ENCODE results near the gene TMEM119.

DNA sequence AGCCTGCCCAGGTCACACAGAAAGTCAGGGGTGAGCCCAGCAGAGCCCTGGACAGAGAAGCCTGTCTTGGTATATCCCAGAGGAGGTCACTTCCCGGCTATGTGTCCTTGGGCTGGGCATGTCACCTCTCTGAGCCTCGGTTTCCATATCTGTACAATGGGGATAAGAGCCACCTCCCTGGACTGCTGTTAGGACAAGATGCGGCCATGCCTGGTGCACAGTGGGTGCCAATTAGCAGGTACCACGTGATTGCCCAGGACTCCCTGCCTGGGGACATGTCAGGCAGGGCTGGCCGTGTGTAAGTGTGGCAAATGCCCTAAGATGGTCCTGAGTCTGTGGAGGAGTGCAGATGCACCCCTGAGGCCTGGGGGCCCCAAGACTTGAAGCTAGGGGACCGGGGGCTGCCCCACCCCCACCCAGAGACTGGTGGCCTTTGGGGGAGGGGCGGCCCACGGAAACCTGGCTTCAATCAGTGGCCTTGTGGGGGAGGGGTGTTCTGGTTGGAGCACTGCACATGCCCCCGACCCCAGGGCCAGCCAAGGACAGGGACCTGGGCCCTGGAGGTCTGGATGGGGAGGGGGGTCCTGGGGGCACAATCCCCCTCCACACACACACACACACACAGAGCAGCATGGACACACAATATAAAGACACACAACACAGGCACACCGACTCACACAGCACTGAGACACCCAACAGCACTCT, 878 bp downstream of the TMEM119 start:
- TF ChIP-seq, protein P1, sequence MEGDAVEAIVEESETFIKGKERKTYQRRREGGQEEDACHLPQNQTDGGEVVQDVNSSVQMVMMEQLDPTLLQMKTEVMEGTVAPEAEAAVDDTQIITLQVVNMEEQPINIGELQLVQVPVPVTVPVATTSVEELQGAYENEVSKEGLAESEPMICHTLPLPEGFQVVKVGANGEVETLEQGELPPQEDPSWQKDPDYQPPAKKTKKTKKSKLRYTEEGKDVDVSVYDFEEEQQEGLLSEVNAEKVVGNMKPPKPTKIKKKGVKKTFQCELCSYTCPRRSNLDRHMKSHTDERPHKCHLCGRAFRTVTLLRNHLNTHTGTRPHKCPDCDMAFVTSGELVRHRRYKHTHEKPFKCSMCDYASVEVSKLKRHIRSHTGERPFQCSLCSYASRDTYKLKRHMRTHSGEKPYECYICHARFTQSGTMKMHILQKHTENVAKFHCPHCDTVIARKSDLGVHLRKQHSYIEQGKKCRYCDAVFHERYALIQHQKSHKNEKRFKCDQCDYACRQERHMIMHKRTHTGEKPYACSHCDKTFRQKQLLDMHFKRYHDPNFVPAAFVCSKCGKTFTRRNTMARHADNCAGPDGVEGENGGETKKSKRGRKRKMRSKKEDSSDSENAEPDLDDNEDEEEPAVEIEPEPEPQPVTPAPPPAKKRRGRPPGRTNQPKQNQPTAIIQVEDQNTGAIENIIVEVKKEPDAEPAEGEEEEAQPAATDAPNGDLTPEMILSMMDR (conservative IDR thresholded peaks at IDR 0.05), result no peak
- no peak for TF ChIP-seq ZFX (IDR thresholded peaks at IDR 0.05)
